Activated T-cell treated with anti-CD3 and anti-CD28 coated beads for 4 hours (primary cell): ENCODE data around the gene LILRB4.
"Not testable (repeated sequence)": the region's sequence is repeated elsewhere in the genome, so short reads cannot be mapped to it uniquely, and the experiment has no call there.

ENCODE experiments used
- DNase-seq: peaks from one replicate; pipeline ENCODE4 v3.0.0-alpha.2; 2020

Gene LILRB4

GRCh38 chr19:54650108-54650655 lies 12.6 kb upstream of the LILRB4 start:
- DNase-seq = no peak

GRCh38 chr19:54653181-54653809 lies 9.5 kb upstream of the LILRB4 start:
- DNase-seq = no peak

- no peak for DNase-seq
Observed at GRCh38 chr19:54654447-54655321, 8.1 kb upstream of the LILRB4 start.

- no peak for DNase-seq
Observed at GRCh38 chr19:54659300-54659699, 3.5 kb upstream of the LILRB4 start.

- no peak for DNase-seq
Observed at GRCh38 chr19:54660306-54660705, 2.5 kb upstream of the LILRB4 start.

GRCh38 chr19:54660964-54661363 lies 1.8 kb upstream of the LILRB4 start:
- no peak for DNase-seq

- no peak for DNase-seq
Observed at GRCh38 chr19:54661846-54662481, 821 bp upstream of the LILRB4 start.

- DNase-seq = no peak
Observed at GRCh38 chr19:54665530-54665929, 2.7 kb downstream of the LILRB4 start.

GRCh38 chr19:54667217-54667616 lies 4.4 kb downstream of the LILRB4 start:
- no peak for DNase-seq

GRCh38 chr19:54668353-54668752 lies 5.6 kb downstream of the LILRB4 start:
- DNase-seq = no peak

- no peak for DNase-seq
Observed at GRCh38 chr19:54670576-54671357, 8.0 kb downstream of the LILRB4 start.

- no peak for DNase-seq
Observed at GRCh38 chr19:54673222-54673621, 10.4 kb downstream of the LILRB4 start.

GRCh38 chr19:54674021-54674617 lies 11.3 kb downstream of the LILRB4 start:
- no peak for DNase-seq

- not testable (repeated sequence) for DNase-seq
Observed at GRCh38 chr19:54676210-54676834, 13.5 kb downstream of the LILRB4 start.

GRCh38 chr19:54677217-54677616 lies 14.4 kb downstream of the LILRB4 start:
- no peak for DNase-seq

GRCh38 chr19:54681596-54681995 lies 18.8 kb downstream of the LILRB4 start:
- not testable (repeated sequence) for DNase-seq

GRCh38 chr19:54682306-54682856 lies 19.6 kb downstream of the LILRB4 start:
- DNase-seq = no peak

- DNase-seq = no peak
Observed at GRCh38 chr19:54684527-54684926, 21.7 kb downstream of the LILRB4 start.

GRCh38 chr19:54691582-54692297 lies 29.0 kb downstream of the LILRB4 start:
- no peak for DNase-seq

- DNase-seq = no peak
Observed at GRCh38 chr19:54692298-54692615, 29.5 kb downstream of the LILRB4 start.

GRCh38 chr19:54694648-54695047 lies 31.9 kb downstream of the LILRB4 start:
- no peak for DNase-seq
